A172 (cell line): ENCODE measurements around the gene ALDH18A1. TPM values are rescaled to one million over a fixed set of nuclear protein-coding genes. Genes with fewer than 3 reads are reported as not detected.

Source experiments
- DNase-seq: peaks from one replicate; pipeline ENCODE4 v3.0.0-alpha.2; 2015; ENCODE audit warnings: low spot score
- total RNA-seq: library from RNA; depleted of rRNA; stranded (reverse); fragments of >200 nt; shearing (Covaris generic); gene quantifications from 2 replicates; pipeline ENCODE4 v1.2.3, GENCODE V29; 2014; rRNA removed

Gene ALDH18A1
- total RNA-seq, 1 experiment from 2014 or later = 94.9 TPM

DNA sequence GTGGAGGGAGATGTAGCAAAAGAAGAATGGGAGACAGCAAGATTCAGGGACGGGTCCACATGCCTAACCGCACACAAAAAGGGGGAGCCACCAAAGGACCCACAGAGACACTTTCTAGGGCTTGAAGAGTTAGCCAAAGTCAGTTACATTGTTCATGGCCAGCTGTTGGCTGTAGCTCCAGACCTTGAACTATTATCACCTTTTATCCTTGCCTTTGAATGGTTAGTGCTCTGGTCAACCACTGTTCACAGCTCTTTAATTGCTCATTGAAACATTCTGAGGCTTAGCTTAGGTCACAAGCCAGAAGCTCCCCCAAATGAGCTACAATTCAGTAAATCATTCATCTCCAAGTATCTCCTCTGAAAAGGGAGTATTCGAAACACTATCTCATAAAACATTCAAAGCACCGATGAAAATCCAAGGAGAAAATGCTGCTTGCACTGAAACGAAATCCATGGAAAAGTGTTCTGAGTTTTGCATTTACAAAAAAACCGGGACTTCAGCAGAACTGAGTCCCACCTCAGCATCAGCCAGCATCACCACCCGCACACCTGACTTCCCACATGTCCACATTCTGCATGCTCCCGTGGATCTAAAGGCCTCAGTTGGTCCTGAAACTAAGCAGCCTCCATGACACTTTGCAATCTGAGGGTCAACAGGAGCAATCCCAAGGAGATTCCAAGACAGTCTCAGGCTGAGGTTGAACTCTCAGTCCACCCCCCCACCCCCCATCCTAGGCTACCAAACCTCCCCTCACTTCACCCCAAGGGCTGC, 99.3 kb downstream of the ALDH18A1 start:
- DNase-seq = no peak

Other genes with a start within 250 kb of the ALDH18A1 start
- 0.91 and 2.5 TPM in 2 replicates for gene SORBS1, start 95.3 kb downstream of the ALDH18A1 start, total RNA-seq
- gene TCTN3, start 37.2 kb upstream of the ALDH18A1 start, total RNA-seq = 41.8 and 43.1 TPM in 2 replicates
- 1.9 and 2.5 TPM in 2 replicates for gene ENTPD1, start 99.5 kb upstream of the ALDH18A1 start, total RNA-seq